GM12865 (cell line): ENCODE measurements around the gene CCDC78.
A peak's percentile ranks its signal among the peaks of the same experiment; 100 is the strongest.

ENCODE experiments used
- DNase-seq: peaks from one replicate; pipeline ENCODE4 v3.0.0; 2010; ENCODE audit warnings: low read depth
- H3K4me3 ChIP-seq: 2 replicates; pipeline ENCODE4 v1.5.1; 2011; ENCODE audit warnings: mild to moderate bottlenecking, low read depth, low read length, control low read depth
- CTCF ChIP-seq: IDR thresholded peaks from 2 replicates; pipeline ENCODE4 v1.5.1; 2011; ENCODE audit warnings: low read length, control low read depth, low read depth, inconsistent platforms; ENCODE audit not compliant: insufficient read depth; ENCODE audit errors: missing control alignments

Gene CCDC78

DNA sequence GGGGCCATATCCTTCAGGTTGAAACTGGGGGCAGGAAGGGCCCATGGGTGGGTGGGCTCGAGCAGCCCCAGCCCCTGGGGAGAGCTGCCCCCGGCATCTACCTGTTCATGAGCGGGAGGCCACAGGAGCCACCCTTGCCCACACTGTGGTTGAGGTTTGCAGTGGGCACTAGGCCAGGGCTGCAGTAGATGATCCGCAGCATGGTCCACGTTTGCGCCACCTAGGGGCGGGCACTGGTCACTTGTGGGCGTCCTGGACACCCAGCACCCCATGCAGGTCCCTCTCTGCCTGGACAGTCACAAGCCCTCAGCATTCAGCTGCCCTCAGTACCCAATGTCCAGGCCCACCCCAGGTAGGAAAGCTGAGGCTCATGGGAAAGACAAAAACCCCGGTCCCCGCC, 40.3 kb downstream of the CCDC78 start:
- TF ChIP-seq CTCF, result peak; percentile 22
- DNase-seq, result no peak
- no peak overlapping the region for H3K4me3 ChIP-seq

- DNase-seq, result no peak
- TF ChIP-seq CTCF, result no peak
These were observed 41.1 kb downstream of the CCDC78 start for GRCh38 chr16:684961-685696.

DNA sequence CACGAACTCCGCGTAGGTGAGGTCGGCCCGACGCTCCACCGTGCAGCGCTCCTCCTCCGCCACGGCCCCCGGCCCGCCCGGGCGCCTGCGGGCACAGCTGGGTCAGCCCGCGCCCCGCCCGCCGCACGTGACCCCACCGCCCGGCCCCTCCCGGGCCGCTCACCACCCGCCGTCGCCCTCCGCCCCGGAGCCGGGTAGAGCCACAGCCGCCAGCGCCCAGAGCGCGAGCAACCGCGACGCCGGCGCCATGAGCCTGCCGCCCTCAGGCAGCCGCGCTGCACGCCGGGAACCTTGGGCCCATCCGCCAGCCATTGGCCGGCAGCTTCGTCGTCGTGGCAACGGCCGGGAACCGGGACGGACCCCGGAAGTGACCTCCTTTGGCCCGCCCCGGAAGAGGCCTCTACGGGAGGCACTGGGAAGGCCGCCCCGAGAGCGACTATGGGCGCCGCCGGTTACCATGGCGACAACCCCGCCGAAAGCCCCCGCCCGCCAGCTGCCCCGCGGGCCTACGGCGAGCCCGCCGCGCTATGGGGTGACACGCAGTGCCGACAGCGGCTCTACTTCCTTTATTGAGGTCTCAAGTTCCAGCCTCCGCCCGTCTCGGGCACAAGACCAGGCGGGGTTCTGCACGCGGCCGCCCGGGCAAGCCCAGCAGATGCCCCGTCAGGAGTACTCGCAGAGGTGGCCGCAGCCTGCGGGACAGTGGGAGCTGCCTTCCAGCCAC, 42.0 kb downstream of the CCDC78 start, which contains the start of gene JMJD8:
JMJD8 (minus strand) TSS at position 264 of the 724 bp plus-strand sequence; CDS start at position 249, 15 bp downstream.
- no peak for TF ChIP-seq CTCF
- peak within 1 kb of the TSS; percentile 54 for H3K4me3 ChIP-seq
- peak; percentile 98 for DNase-seq

More at GRCh38 chr16:684961-685696, 41.1 kb downstream of the CCDC78 start:
- no peak overlapping the region for H3K4me3 ChIP-seq

- peak overlapping the region; percentile 54 for H3K4me3 ChIP-seq
- DNase-seq, result peak; percentile 41
- no peak for TF ChIP-seq CTCF
These were observed 42.7 kb downstream of the CCDC78 start for GRCh38 chr16:683396-684070.

- no peak for TF ChIP-seq CTCF
- peak overlapping the region; percentile 54 for H3K4me3 ChIP-seq
- DNase-seq, result no peak
These were observed 43.5 kb downstream of the CCDC78 start for GRCh38 chr16:682493-683395.
